ENCODE measurements around the gene SYTL2.
"Not testable (repeated sequence)": the region's sequence is repeated elsewhere in the genome, so short reads cannot be mapped to it uniquely, and the experiment has no call there.

Gene SYTL2

DNA sequence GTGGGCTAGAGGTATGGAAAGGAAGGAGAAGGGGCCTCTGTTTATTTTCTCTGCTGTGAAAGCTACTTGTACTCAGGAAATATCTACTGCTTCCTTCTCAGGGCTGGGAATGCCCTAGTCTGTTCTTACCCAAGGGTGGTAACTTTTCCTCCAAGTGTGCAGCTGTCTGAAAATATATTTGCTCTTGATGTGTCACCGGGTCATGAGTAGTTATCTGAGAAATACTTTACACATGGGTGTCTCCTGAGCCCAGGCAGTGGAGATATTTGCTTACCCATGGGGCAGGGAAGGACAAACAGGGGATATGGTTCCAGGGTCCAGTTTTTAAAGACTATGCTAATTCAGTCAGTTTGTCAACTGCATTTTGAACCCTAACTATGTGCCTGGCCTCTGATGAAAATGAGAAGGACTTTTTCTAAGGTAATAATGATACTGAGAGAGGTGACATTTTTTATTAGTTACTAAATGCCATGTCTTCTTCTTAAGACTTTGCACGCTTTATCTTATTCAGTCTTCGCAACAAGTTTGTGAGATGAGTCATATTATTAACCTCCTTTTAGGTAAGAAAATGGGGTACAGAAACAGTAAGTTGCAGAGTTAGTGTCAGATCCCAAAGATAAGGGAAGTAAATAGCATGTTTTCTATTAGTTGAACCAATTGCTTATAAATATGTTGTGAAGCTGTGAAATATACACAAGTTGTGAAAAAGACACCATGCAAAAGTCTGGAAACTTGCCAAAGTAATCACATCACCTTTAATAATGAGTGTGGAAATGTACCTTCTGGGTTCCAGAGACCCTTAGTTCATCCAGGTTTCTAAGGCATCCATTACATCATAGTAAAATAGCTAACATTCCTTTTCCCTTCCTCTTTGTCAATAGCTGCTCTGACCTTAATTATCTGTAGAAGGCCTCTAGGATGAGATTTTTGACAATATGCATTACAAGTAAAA lies 22.9 kb downstream of the SYTL2 start:
- DNase-seq = no peak

DNA sequence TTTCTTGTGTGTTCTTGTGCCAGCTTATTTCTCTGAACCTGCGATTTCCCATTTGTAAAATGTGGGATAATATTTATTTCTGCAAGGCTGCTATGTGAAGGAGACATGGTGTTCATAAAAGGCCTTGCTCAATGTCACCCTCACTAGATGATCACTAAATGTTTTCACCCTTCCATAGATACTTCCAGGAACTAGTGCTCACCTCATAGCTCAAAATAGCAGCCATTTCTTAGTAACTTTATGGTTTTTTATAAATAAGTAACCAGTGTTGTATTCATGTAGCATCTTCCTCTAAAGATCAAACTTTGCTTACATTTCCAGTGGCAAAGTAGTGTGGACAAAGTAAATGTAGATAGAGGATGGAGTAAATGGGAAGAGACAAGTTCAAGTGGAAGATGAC lies 23.8 kb downstream of the SYTL2 start:
- no peak for DNase-seq

GRCh38 chr11:85784480-85785265 lies 26.3 kb downstream of the SYTL2 start:
- DNase-seq = no peak

DNA sequence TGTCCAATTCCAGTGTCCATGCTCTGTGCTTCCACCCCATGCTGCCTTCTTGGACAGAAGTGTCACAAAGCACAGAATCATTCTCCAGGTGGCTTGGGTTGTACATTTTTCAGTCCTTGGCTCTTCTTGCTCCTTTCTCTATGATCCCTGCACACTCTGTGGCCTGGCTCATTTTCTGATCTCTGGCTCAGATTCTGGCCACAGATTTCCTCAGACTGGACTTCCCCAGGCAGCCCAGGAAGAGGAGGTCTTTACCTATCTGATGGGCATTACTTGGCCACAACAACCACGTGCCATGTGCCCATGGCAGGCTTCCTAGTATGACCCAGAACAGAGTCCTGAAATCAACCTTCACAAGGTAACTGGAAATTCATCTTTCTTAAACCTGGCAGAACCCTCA lies 27.2 kb downstream of the SYTL2 start:
- DNase-seq = no peak

DNA sequence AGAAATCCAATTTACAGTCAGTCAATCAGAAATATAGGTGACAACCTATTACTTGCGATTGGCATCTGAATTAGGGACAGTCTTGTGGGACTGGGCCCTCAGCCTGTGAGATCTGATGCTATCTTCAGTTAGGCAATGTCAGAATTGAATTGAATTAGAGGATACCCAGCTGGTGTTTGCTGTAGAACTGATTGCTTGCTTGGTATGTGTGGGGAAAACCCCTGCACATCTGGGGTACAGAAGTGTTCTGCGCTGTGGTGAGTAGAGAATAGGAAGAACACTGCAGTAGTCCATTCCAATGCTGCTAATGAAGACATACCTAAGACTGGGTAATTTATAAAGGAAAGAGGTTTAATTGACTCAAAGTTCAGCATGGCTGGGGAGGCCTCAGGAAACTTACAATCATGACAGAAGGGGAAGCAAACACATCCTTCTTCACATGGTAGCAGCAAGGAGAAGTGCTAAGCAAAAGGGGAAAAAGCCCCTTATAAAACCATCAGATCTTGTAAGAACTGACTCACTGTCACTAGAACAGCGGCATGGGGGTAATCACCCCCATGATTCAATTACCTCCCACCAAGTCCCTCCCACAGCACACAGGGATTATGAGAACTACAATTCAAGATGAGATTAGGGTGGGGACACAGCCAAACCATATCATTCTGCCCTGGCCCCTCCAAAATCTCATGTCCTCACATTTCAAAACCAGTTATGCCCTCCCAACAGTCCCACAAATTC lies 30.0 kb downstream of the SYTL2 start:
- DNase-seq = not testable (repeated sequence)

- DNase-seq = no peak
Observed at GRCh38 chr11:85779956-85780640, 30.8 kb downstream of the SYTL2 start.

DNA sequence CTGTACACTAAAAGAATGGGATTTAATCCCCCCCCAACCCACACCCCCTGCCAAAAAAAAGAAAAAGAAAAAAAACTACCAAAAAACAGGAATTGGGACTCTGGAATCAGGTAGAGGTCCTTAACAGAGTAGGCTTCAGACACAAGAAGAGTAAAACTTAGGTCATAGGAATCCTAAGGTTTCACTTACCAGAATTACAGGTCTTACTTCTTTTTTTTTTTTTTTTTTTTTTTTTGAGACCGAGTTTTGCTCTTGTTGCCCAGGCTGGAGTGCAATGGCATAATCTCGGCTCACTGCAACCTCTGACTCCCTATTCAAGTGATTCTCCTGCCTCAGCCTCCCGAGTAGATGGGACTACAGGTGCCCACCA lies 33.4 kb downstream of the SYTL2 start:
- DNase-seq = not testable (repeated sequence)

DNA sequence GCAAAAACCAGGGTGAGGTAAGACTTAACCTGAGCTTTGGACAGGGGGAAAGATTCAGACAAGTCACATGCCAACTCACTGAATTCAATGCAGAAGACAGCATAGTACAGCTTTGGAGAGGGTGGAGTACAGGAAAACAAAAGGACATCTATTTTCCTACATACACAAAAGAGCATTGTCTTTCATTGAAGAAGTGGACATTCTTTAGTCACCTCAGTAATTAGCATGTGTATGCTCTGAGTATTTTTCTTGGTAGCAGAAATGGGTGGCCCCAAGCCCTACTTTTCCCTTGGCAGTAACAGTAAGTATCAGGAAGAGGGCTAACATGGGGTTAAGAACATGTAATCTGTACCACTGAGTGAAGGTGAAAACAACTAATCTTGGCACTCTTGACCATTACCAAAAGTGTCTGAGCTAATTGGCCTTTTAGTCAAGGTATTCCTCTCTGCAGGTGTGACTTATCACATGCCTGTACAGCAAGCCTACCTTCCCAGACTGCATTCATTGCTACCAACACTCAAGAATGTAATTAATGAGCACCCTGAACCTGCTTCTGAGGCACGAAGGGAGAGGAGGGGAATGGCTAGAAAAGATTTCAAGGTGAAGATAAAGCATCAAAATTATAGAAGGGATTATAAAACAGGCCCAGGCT lies 33.9 kb downstream of the SYTL2 start:
- no peak for DNase-seq

DNA sequence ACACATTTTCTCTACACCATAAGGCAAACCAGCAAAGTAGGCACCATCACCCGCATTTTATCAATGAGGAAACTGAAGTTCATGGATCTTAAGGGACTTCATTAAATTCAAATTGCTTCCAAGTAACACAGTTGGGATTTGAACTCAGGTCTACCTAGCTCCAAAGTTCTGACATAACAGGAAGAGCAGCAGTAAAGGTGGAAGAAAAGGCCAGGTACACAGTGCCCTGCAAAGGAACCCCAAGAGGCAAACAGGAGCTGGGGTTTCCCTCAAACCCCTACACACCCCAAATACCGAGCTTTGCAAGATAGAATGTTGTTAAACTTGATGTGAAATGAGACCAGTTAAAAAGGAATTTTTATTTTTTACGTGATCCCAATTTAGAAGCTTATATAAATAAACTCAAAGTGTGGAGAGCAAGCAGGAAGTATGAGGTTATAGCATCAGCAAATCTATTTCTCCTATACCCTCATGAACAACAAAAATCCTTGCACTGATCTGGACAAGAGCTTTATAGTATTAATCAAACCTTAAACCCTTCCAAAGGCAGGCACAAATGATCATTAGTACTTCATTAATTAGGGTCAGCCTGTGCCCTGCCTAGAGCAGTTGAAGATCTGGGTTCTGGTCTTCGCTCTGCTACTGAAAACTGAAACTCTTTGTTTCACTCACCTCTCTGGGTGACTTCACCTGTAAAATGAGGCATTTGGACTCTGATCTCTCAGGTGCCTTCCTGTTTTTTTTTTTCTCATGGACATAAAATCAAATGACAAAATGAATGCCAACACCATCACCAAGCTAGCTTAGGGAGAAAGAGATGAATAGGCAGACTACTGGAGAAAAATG lies 36.5 kb downstream of the SYTL2 start:
- no peak for DNase-seq

DNA sequence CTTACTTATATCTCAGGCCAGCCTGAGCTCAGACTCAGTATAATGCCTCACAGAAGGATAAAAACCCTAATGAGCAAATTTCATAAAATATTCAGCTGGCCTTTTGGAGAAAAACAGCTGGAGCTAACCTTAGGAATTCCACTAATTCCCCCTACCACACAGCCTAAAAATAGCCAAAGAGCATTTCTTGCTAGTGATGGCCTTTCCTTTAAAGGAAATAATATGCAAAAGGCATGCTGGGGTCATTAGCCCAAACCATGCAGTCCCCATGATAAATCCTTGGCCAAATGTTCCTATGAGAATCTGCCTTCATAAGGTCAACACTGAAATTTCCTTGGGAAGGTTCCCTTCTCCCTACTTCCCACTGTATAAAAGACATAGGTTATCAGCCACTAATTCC lies 38.2 kb downstream of the SYTL2 start:
- DNase-seq = no peak

- DNase-seq = no peak
Observed at GRCh38 chr11:85771568-85771967, 39.4 kb downstream of the SYTL2 start.

- DNase-seq = no peak
Observed at GRCh38 chr11:85769771-85770170, 41.2 kb downstream of the SYTL2 start.

- no peak for DNase-seq
Observed at GRCh38 chr11:85768473-85769146, 42.3 kb downstream of the SYTL2 start.

- DNase-seq = no peak
Observed at GRCh38 chr11:85767246-85767945, 43.5 kb downstream of the SYTL2 start.

- DNase-seq = no peak
Observed at GRCh38 chr11:85766721-85767161, 44.2 kb downstream of the SYTL2 start.

DNA sequence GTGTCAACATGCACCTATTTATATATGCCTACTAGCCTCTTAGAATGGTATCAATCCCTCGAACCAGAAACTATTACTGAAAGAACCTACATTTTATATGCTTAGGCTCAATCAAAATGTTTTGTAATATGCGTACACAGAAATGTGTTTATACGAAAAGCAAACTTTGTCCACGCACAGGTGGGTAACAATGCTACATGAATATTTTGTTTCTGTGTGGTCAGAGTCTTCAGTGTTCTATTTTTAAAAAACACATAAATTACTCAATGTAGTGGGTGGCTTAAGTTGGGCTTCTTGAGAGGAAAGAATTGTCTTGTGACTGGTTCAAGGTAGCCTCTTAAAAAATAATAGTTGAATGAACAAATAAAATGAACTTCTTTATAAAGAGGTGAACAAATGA lies 46.1 kb downstream of the SYTL2 start:
- no peak for DNase-seq

DNA sequence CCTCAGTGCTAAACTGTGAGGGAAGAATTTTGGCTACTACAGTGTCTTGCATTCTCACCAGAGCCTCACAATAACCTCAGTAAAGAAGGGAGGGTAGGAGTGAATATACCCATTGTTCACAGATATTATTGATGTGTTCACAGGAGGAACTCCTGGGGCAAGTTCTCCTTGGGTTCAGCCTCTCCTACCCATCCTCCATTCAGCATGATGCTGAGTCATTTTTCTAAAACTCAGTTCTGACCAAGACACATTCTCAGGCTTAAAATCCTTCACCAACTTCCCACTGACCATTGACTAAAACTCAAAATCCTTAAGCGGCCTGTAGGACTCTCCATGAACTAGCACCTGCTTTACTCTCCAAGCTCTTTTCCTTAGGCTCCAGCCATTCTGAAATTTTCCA lies 48.7 kb downstream of the SYTL2 start:
- DNase-seq = no peak

DNA sequence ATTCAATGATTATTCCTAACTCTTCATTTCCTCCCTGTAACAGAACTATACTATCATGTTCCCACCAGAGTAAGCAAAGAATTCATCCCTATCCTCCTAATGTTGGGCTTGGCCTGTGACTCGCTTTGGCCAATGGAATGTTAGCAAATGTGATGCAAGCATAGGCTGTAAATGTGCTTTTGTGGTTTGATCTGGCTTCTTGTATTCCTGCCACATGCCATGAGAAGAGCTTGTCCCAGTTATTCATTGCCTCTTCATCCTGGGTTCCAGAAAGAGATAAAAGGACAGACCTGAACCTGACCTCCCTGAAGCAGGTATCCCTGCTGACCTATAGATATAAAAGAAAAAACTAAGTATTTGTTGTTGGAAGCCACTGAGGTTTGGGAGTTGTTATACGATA lies 51.0 kb downstream of the SYTL2 start:
- no peak for DNase-seq

DNA sequence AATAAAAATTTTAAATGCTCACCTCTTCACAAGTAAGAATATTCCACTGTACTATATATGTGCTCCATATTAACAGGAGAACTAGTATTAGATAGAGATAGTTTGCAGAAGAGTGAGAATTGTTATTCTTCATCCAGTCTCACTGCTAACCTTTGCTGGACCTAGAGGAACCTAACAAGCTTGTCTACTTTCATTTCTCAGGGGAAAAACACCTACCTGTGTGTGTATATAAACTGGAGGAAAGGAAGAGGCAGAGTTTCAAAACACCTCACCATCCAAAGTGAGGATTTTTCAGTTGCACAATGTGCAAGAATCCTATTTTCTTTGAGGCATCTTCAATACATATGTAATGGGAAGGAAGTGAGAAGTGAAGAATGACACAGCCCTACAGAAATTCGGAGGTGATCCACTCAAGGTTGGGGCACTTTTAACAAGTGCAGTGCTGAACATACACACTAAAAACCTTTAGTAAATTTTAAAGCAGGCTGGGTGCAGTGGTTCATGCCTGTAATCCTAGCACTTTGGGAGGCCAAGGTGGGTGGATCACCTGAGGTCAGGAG lies 52.4 kb downstream of the SYTL2 start:
- no peak for DNase-seq

DNA sequence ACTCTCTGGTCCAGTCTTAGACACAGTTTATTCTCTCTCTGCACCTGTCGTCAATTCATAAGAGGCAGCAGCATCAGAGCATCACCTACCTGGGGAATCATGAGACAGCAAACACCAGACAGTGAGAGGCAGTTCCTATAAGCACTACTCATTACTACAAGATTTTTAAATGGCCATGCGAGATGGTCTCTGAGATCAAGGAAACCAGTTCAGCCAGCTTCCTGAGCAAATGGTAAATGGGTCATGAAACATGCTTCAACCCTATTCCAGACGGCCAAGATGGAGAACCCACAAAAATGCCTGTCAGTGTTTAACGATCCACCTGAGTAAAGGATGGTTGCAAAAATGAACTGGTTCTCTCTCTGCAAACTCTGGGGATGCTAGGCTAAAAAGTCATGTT lies 52.9 kb downstream of the SYTL2 start:
- DNase-seq = no peak
